Measurements from ENCODE around the gene IGFBPL1.

GRCh38 chr9:38404314-38404713 is 19.9 kb downstream of the IGFBPL1 start:
- TF ChIP-seq CTCF (IDR thresholded peaks at IDR 0.05; ENCODE audit: low read length), result no peak
- no peak for TF ChIP-seq EZH2 (optimal IDR thresholded peaks at IDR 0.05; ENCODE audit: low read depth, low read length)

Data from MM.1S (cell line).